ENCODE data around the gene SNX13.
"Not testable (repeated sequence)": the region's sequence is repeated elsewhere in the genome, so short reads cannot be mapped to it uniquely, and the experiment has no call there.

SNX13 gene

GRCh38 chr7:17912050-17912449, 28.2 kb downstream of the SNX13 start:
- FAIRE-seq: no peak

GRCh38 chr7:17910377-17910776, 29.9 kb downstream of the SNX13 start:
- FAIRE-seq: no peak

- not testable (repeated sequence) for FAIRE-seq
Observed at GRCh38 chr7:17909310-17909709, 31.0 kb downstream of the SNX13 start.

GRCh38 chr7:17907014-17907413, 33.3 kb downstream of the SNX13 start:
- no peak for FAIRE-seq

GRCh38 chr7:17903337-17903736, 37.0 kb downstream of the SNX13 start:
- no peak for FAIRE-seq

GRCh38 chr7:17902599-17902998, 37.7 kb downstream of the SNX13 start:
- no peak for FAIRE-seq

- FAIRE-seq: no peak
Observed at GRCh38 chr7:17900464-17900863, 39.8 kb downstream of the SNX13 start.

- no peak for FAIRE-seq
Observed at GRCh38 chr7:17898111-17898510, 42.2 kb downstream of the SNX13 start.

GRCh38 chr7:17887286-17887685, 53.0 kb downstream of the SNX13 start:
- FAIRE-seq: no peak

GRCh38 chr7:17882685-17883084, 57.6 kb downstream of the SNX13 start:
- no peak for FAIRE-seq

GRCh38 chr7:17879075-17879661, 61.1 kb downstream of the SNX13 start:
- no peak for FAIRE-seq

GRCh38 chr7:17878627-17879026, 61.7 kb downstream of the SNX13 start:
- FAIRE-seq: no peak

GRCh38 chr7:17871815-17872533, 68.3 kb downstream of the SNX13 start:
- FAIRE-seq: no peak

GRCh38 chr7:17870406-17870805, 69.9 kb downstream of the SNX13 start:
- FAIRE-seq: no peak

GRCh38 chr7:17863809-17864143, 76.5 kb downstream of the SNX13 start:
- FAIRE-seq: no peak

GRCh38 chr7:17863095-17863808, 77.0 kb downstream of the SNX13 start:
- no peak for FAIRE-seq

GRCh38 chr7:17856251-17856650, 84.0 kb downstream of the SNX13 start:
- FAIRE-seq: no peak

- FAIRE-seq: no peak
Observed at GRCh38 chr7:17855202-17855601, 85.1 kb downstream of the SNX13 start.

- FAIRE-seq: no peak
Observed at GRCh38 chr7:17854261-17855047, 85.8 kb downstream of the SNX13 start.

GRCh38 chr7:17852361-17852760, 87.9 kb downstream of the SNX13 start:
- FAIRE-seq: no peak

GRCh38 chr7:17849504-17849903, 90.8 kb downstream of the SNX13 start:
- no peak for FAIRE-seq

- no peak for FAIRE-seq
Observed at GRCh38 chr7:17848516-17848915, 91.8 kb downstream of the SNX13 start.

GRCh38 chr7:17846935-17847334, 93.4 kb downstream of the SNX13 start:
- no peak for FAIRE-seq

- FAIRE-seq: no peak
Observed at GRCh38 chr7:17845197-17845547, 95.1 kb downstream of the SNX13 start.

Data from colon (tissue), 2 donors.